Omental fat pad (tissue), 4 donors: ENCODE results near the gene TRMT10C. TPM values are rescaled to one million over a fixed set of nuclear protein-coding genes. Genes with fewer than 3 reads are reported as not detected.
"Not testable (repeated sequence)": the region's sequence is repeated elsewhere in the genome, so short reads cannot be mapped to it uniquely, and the experiment has no call there.

Experiments
- ATAC-seq: fragments of 150-250 bp; one replicate; pipeline ENCODE4 v1.9.1; 2016; ENCODE audit warnings: mild to moderate bottlenecking, moderate library complexity; ENCODE audit not compliant: low FRiP score
- DNase-seq: peaks from one replicate; pipeline ENCODE4 v3.0.0-alpha.2; 2019; ENCODE audit warnings: low spot score
- small RNA-seq: library from RNA; depleted of rRNA; stranded (forward); fragments of <200 nt; gene quantifications from one replicate; pipeline ENCODE3, GENCODE V24; 2016
- total RNA-seq, 4 donors: library from RNA; depleted of rRNA; stranded (reverse); fragments of >200 nt; gene quantifications; one replicate each; pipeline ENCODE4 v1.1.0, GENCODE V29; 2016
- TF ChIP-seq, protein P1 (sequence below), 3 donors: fragments of 450-650 bp; IDR thresholded peaks; one replicate each; pipeline ENCODE4 v1.5.1; 2016 to 2017; ENCODE audit warnings: antibody characterized with exemption in 3 of 3, mild to moderate bottlenecking in 3 of 3, moderate library complexity in 2 of 3

Gene TRMT10C
- total RNA-seq, 4 donors from 2014 or later, result 17.3 to 38.2 (median 22.4) TPM

DNA sequence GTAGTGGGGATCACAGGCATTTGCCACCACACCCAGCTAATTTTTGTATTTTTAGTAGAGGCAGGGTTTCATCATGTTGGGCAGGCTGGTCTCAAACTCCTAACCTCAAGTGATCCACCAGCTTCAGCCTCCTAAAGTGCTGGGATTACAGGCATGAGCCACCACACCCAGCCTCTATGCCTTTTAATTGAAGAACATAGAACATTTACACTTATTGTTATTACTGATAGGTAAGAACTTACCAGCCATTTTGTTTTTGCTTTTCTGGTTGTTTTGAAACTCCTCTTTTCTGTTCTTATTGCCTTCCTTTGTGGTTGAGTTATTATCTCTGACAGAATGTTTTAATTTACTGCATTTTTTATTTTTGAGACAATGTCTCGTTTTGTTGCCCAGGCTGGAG, 41.5 kb downstream of the TRMT10C start:
- ATAC-seq, result no peak
- TF ChIP-seq, protein P1, sequence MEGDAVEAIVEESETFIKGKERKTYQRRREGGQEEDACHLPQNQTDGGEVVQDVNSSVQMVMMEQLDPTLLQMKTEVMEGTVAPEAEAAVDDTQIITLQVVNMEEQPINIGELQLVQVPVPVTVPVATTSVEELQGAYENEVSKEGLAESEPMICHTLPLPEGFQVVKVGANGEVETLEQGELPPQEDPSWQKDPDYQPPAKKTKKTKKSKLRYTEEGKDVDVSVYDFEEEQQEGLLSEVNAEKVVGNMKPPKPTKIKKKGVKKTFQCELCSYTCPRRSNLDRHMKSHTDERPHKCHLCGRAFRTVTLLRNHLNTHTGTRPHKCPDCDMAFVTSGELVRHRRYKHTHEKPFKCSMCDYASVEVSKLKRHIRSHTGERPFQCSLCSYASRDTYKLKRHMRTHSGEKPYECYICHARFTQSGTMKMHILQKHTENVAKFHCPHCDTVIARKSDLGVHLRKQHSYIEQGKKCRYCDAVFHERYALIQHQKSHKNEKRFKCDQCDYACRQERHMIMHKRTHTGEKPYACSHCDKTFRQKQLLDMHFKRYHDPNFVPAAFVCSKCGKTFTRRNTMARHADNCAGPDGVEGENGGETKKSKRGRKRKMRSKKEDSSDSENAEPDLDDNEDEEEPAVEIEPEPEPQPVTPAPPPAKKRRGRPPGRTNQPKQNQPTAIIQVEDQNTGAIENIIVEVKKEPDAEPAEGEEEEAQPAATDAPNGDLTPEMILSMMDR (IDR thresholded peaks at IDR 0.05), result no peak
- no peak for DNase-seq

GRCh38 chr3:101605398-101605797, 43.7 kb downstream of the TRMT10C start:
- not testable (repeated sequence) for DNase-seq, ATAC-seq

DNA sequence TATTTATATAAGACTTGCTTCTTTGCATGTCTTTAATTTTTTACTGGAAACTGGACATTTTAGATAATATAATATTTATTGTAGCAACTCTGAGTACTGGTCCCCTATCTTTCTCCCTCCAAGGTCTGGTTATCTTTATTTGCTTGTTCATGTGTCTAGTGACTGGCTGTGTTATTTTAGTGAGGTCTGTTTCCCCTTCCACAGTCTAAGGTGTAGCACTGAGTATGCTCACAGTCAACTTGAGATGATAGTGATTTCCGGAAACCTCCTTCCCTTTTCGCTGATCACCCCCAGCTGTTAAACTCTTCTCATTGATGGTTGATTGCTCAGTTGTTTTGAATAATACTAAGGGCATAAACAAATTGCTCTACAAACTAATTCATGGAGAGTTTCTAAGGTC, 49.4 kb downstream of the TRMT10C start:
- DNase-seq (no peak), ATAC-seq (no peak)
- TF ChIP-seq, protein P1 (IDR thresholded peaks at IDR 0.05), result no peak

GRCh38 chr3:101613014-101613413, 51.3 kb downstream of the TRMT10C start:
- ATAC-seq, result not testable (repeated sequence)

DNA sequence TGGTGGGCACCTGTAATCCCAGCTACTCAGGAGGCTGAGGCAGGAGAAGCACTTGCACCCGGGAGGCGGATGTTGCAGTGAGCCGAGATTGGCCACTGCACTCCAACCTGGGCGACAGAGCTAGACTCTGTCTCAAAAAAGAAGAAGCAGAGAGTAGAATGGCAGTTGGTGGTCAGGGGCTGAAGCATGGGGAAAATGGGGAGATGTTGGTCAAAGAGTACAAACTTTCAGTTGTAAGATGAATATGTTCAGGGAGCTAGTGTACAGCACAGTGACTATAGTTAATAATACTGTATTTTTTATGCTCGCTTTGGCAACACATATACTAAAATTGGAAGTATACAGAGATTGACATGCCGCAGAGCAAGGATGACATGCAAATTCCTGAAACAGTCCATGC, 53.9 kb downstream of the TRMT10C start:
- ATAC-seq (no peak), DNase-seq (no peak)
- TF ChIP-seq, protein P1 (IDR thresholded peaks at IDR 0.05), result no peak

More at GRCh38 chr3:101613014-101613413, 51.3 kb downstream of the TRMT10C start:
- not testable (repeated sequence) for DNase-seq

Small RNAs within 50 kb of the gene (small RNA-seq; reads per million reads assigned to genes)
- not detected for gene RNU6-1256P

Other genes with a start within 250 kb of the TRMT10C start
- under 1 TPM; 0.13 to 0.56 (median 0.28) TPM for gene IMPG2, start 241.3 kb upstream of the TRMT10C start, total RNA-seq
- 10 to 100 TPM in 3 of 4 donors, 1 to 10 TPM in 1; 8.8 to 52.5 (median 15.1) TPM for gene SENP7, start 48.7 kb upstream of the TRMT10C start, total RNA-seq
- 10 to 100 TPM; 62.6 to 97.9 (median 77.1) TPM for gene PCNP, start 12.3 kb downstream of the TRMT10C start, total RNA-seq
- 10 to 100 TPM; 20.8 to 40.2 (median 23.6) TPM for gene ZBTB11, start 115.3 kb downstream of the TRMT10C start, total RNA-seq
- gene RPL24, start 124.8 kb downstream of the TRMT10C start, total RNA-seq, result 1,000 to 10,000 TPM in 3 of 4 donors, 100 to 1,000 TPM in 1; 998 to 1,447 (median 1,310) TPM
- 10 to 100 TPM in 1 of 4 donors, 1 to 10 TPM in 3; 5.0 to 10.2 (median 5.3) TPM for gene CEP97, start 162.7 kb downstream of the TRMT10C start, total RNA-seq
- gene NXPE3, start 217.3 kb downstream of the TRMT10C start, total RNA-seq, result 10 to 100 TPM in 3 of 4 donors, 1 to 10 TPM in 1; 6.5 to 22.9 (median 10.7) TPM